ENCODE results near the gene HPSE2. TPM values are rescaled to one million over a fixed set of nuclear protein-coding genes. Genes with fewer than 3 reads are reported as not detected.

The HPSE2 gene
- total RNA-seq, 1 experiment from 2014 or later, result 0.20 TPM

GRCh38 chr10:98878921-98879320, 356.7 kb downstream of the HPSE2 start:
- Mint-ChIP-seq H3K4me3 (no peak overlapping the region), H3K27ac (no peak overlapping the region), H3K9me3 (no peaks in the 10 kb centered on the region), H3K36me3 (ENCODE audit: insufficient read depth in 1 of 3, low read depth in 3 of 3) (no peaks in the 10 kb centered on the region), H3K4me1 (0 out of 4 replicates have a peak, but pooled peaks cover 0 to 3% of the 10 kb centered on the region in 2 experiments), H3K27me3 (ENCODE audit: low read depth) (no peaks in the 10 kb centered on the region)
- no peaks in the 10 kb centered on the region for H4K20me1 ChIP-seq (ENCODE audit: control insufficient read depth, insufficient read depth, insufficient read length)
- H2AK5ac ChIP-seq (ENCODE audit: insufficient read length, low read length), result no peak overlapping the region
- H3K18ac ChIP-seq (ENCODE audit: insufficient read length, low read depth, low read length), result no peak overlapping the region
- no peaks in the 10 kb centered on the region for H3K79me1 ChIP-seq (ENCODE audit: insufficient read depth, low read depth, low read length, poor library complexity, severe bottlenecking)
- no peaks in the 10 kb centered on the region for H3K4me1 ChIP-seq (ENCODE audit: insufficient read depth, low read length)
- no peak overlapping the region for H3K14ac ChIP-seq (ENCODE audit: insufficient read depth, low read length)
- no peak overlapping the region for H2BK120ac ChIP-seq (ENCODE audit: low read depth, low read length, poor library complexity, severe bottlenecking)
- DNase-seq, result no peak
- no peak overlapping the region for H3K9ac ChIP-seq (ENCODE audit: extremely low read depth, insufficient read length, low read length)
- no peak overlapping the region for H3K4me2 ChIP-seq (ENCODE audit: insufficient read depth, insufficient read length, low read length)
- no peak overlapping the region for H3K23ac ChIP-seq (ENCODE audit: insufficient read length, low read depth, low read length)
- H3K27me3 ChIP-seq (ENCODE audit: insufficient read depth, low read length), result no peaks in the 10 kb centered on the region
- H4K5ac ChIP-seq (ENCODE audit: insufficient read length, low read depth, low read length), result no peak overlapping the region
- no peak for TF ChIP-seq CTCF (conservative IDR thresholded peaks at IDR 0.05)
- no peak overlapping the region for H3K4ac ChIP-seq (ENCODE audit: low read depth, low read length)
- WGBS (ENCODE audit: extremely low coverage, insufficient read length, low lambda C conversion rate), result no CpG with 5 or more reads among the region's 2 CpGs
- H3K79me2 ChIP-seq (ENCODE audit: insufficient read depth, low read length), result no peaks in the 10 kb centered on the region
- H4K8ac ChIP-seq (replicated peaks; ENCODE audit: insufficient read length, low read depth, low read length), result no peak overlapping the region
- H3K9me3 ChIP-seq (ENCODE audit: control insufficient read depth, low read depth, low read length), result no peaks in the 10 kb centered on the region
- H3K56ac ChIP-seq (ENCODE audit: insufficient read length, low read depth, low read length), result no peak overlapping the region
- H3K27ac ChIP-seq (ENCODE audit: insufficient read length, low read depth, low read length), result no peak overlapping the region
- no peak overlapping the region for H2BK20ac ChIP-seq (ENCODE audit: low read depth, low read length, poor library complexity, severe bottlenecking)
- H4K91ac ChIP-seq (ENCODE audit: insufficient read length, low read depth, low read length), result no peak overlapping the region
- H2BK5ac ChIP-seq (ENCODE audit: insufficient read length, low read length), result no peak overlapping the region
- no peak overlapping the region for H2BK12ac ChIP-seq (ENCODE audit: insufficient read length, low read depth, low read length)
- no peaks in the 10 kb centered on the region for H3K23me2 ChIP-seq (ENCODE audit: insufficient read length, low read depth, low read length, poor library complexity, severe bottlenecking)
- H2AFZ ChIP-seq (ENCODE audit: low read length), result no peak overlapping the region
- no peak overlapping the region for H2BK15ac ChIP-seq (ENCODE audit: low read depth, low read length)
- no peak overlapping the region for H3T11ph ChIP-seq (ENCODE audit: low read length)
